ENCODE measurements around the gene ALKBH4.
"Not testable (repeated sequence)": the region's sequence is repeated elsewhere in the genome, so short reads cannot be mapped to it uniquely, and the experiment has no call there.

The ALKBH4 gene

GRCh38 chr7:102457352-102457924 lies 7.2 kb downstream of the ALKBH4 start:
- FAIRE-seq = no peak
- no peak for DNase-seq (ENCODE audit: insufficient read length, low spot score)

DNA sequence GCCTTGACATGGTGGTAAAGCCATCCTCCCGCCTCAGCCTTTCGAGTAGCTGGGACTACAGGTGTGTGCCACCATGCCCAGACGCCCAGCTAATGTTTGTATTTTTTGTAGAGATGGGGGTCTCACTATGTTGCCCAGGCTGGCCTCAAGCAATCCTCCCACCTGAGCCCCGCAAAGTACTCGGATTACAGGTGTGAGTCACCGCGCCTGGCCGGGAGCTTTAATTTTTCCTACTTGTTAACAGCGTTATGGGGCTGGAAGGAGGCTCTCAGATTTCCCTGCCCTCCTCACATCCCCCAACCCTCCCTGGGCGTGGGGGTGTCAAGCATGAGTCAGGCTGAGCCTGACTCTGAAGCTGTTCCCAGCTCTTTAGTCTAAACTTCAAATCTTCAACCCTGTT lies 8.3 kb downstream of the ALKBH4 start:
- no peak for FAIRE-seq
- DNase-seq (ENCODE audit: insufficient read length, low spot score) = no peak

GRCh38 chr7:102455596-102455995 lies 9.1 kb downstream of the ALKBH4 start:
- FAIRE-seq = no peak
- no peak for DNase-seq (ENCODE audit: insufficient read length, low spot score)

DNA sequence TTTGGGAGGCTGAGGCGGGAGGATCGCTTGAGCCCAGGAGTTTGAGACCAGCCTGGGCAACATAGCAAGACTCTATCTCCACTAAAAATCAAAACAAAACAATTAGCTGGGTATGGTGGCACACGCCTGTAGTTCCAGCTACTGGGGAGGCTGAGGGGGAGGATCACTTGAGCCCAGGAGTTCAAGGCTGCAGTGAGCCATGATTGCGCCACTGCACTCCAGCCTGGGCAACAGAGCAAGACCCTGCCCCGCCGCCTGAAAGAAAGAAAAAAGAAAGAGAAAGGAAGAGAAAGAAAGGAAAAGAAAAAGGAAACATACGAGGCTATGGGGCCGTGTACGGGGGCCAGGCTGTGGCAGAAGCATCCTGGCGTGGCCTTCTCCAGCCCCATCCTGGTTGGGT lies 9.7 kb downstream of the ALKBH4 start:
- not testable (repeated sequence) for FAIRE-seq; DNase-seq (ENCODE audit: insufficient read length, low spot score)

GRCh38 chr7:102454468-102454867 lies 10.2 kb downstream of the ALKBH4 start:
- no peak for FAIRE-seq
- DNase-seq (ENCODE audit: insufficient read length, low spot score) = no peak

DNA sequence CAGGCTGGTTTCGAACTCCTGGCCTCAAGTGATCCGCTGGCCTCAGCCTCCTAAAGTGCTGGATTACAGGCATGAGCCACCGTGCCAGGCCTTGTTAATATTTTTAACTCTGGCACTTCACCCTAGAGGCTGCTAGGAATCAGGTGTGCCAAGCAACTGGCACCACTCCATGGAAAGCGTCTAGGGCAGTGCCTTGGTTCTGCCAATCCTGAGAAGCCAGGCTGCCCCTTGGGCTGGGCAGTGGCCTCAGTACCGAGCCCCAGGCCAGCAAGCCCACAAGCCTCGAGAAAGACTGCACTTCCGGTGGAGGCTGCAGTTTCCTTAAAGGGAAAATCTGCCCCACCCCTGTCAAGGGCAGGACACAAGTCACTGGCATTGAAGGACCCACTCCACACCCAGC lies 11.3 kb downstream of the ALKBH4 start:
- FAIRE-seq (no peak), DNase-seq (ENCODE audit: insufficient read length, low spot score) (no peak)

DNA sequence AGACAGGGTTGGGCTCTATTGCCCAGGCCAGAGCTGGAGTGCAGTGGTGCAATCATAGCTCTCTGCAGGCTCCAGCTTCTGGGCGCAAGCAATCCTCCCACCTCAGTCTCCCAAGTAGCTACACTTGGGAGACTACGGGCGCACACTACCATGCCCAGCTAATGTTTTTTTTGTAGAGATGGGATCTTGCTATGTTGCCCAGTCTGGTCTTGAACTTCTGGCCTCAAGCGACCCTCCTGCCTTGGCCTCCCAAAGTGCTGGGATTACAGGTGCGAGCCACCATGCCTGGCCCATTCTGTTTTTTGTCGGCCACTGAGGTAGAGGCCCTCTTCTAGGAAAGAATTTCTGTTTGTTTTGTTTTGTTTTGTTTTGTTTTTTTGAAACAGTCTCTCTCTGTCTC lies 12.2 kb downstream of the ALKBH4 start:
- FAIRE-seq (no peak), DNase-seq (ENCODE audit: insufficient read length, low spot score) (no peak)

- FAIRE-seq = no peak
- no peak for DNase-seq (ENCODE audit: insufficient read length, low spot score)
These were observed 13.2 kb downstream of the ALKBH4 start for GRCh38 chr7:102451371-102452054.

DNA sequence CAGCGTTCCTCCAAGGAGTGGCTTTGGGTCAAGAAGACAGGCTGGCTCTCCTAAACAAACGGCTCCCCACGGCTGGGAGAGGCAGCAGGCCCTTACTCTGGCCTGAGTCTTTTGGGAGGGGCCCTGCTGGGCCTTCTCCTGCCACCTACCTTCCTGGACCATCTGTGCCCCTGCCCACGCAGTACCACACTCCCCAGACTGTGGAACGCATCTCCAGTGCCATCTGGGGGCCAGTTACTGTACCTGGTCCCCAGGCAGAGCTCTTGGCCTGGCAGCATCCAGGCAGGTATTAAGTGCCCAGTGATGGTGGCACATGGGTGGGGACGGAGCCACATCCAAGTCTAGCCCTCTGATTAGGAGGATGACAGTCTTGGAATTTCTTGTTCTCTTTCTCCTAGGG lies 14.4 kb downstream of the ALKBH4 start:
- DNase-seq (ENCODE audit: insufficient read length, low spot score) (no peak), FAIRE-seq (no peak)

DNA sequence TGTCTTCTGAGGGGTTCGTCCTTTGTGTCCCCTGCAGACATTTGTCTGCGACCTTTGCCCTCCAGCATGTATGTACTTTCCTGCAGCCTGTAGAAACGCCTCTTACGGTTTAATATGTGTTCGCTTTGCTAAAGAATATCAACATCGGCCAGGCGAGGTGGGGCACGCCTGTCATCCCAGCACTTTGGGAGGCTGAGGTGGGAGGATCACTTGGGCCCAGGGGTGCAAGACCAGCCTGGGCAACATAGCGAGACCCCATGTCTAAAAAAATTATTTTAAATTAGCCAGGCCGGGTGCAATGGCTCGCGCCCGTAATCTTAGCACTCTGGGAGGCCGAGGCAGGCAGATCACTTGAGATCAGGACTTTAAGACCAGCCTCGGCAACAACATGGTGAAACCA lies 15.5 kb downstream of the ALKBH4 start:
- FAIRE-seq (no peak), DNase-seq (ENCODE audit: insufficient read length, low spot score) (no peak)

GRCh38 chr7:102447311-102447710 lies 17.4 kb downstream of the ALKBH4 start:
- DNase-seq (ENCODE audit: insufficient read length, low spot score) (no peak), FAIRE-seq (no peak)

DNA sequence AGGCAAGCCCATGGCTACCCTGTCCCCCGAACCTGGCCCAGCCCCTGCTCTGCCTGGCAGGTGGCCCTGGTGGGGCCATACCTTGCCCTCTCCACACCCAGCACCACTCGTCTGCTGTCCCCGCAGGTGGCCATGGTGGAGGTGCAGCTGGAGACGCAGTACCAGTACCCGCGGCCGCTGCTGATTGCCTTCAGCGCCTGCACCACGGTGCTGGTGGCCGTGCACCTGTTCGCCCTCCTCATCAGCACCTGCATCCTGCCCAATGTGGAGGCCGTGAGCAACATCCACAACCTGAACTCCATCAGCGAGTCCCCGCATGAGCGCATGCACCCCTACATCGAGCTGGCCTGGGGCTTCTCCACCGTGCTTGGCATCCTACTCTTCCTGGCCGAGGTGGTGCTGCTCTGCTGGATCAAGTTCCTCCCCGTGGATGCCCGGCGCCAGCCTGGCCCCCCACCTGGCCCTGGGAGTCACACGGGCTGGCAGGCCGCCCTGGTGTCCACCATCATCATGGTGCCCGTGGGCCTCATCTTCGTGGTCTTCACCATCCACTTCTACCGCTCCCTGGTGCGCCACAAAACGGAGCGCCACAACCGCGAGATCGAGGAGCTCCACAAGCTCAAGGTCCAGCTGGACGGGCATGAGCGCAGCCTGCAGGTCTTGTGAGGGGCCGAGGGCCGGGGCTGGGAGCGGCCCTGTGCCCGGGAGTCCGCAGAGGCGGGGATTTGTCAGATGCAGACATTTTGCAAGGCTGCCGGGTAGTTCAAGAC lies 18.1 kb downstream of the ALKBH4 start:
- DNase-seq (ENCODE audit: insufficient read length, low spot score) = no peak
- FAIRE-seq = no peak

- DNase-seq (ENCODE audit: insufficient read length, low spot score) = no peak
- no peak for FAIRE-seq
These were observed 19.0 kb downstream of the ALKBH4 start for GRCh38 chr7:102445674-102446071.

GRCh38 chr7:102444961-102445673 lies 19.5 kb downstream of the ALKBH4 start:
- FAIRE-seq = no peak
- no peak for DNase-seq (ENCODE audit: insufficient read length, low spot score)

GRCh38 chr7:102439963-102440795 lies 24.5 kb downstream of the ALKBH4 start:
- no peak for FAIRE-seq
- DNase-seq (ENCODE audit: insufficient read length, low spot score) = peak; percentile 80

- DNase-seq (ENCODE audit: insufficient read length, low spot score) (no peak), FAIRE-seq (no peak)
These were observed 28.5 kb downstream of the ALKBH4 start for GRCh38 chr7:102436118-102436517.

GRCh38 chr7:102434039-102434486 lies 30.6 kb downstream of the ALKBH4 start:
- no peak for DNase-seq (ENCODE audit: insufficient read length, low spot score)
- no peak for FAIRE-seq

DNA sequence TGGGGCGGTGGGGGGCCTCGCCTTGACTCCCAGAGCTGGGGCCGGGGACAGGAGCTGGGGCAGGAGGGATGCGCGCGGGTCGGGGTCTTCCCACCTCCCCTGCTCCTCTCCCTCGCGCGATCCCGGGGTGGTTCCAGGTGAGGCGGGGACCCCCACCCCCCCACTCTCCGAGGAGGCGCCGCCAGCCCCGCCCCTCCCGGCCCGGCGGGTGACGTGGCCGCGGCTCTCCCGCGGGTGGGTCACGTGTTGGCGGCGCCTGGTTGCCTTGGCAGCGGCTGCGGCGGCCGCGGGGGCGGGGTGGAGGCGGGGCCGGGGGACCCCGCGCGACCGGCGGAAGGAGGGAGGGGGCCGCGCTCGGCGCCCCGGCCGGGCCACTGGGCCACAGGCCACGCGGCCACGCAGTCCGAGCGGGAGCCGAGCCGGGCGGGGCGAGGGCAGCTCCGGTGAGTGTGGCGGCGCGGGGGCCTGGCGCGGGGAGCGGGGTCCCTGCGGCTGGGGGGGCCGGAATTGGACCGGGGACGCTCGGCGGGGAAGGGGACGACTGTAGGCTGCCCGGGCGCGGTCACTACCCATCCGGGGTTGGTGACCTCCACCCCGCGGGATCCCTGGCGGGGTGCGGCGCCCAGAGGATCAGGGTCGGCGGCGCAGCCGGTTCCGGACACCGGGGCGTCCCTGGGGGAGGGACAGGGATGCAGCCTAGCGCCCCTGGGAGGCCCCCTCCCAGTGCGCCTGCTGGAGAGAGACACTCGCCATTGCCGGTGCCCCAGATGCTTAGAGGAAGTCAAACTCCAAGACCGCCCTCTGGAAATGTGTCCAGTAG lies 31.2 kb downstream of the ALKBH4 start, which contains the start of gene ORAI2:
ORAI2 (plus strand) TSS at position 357 of the 820 bp plus-strand sequence. CDS start 5,382 bp downstream, outside the sequence.
- peak; percentile 91 for FAIRE-seq
- peak; percentile 81 for DNase-seq (ENCODE audit: insufficient read length, low spot score)

- no peak for FAIRE-seq
- DNase-seq (ENCODE audit: insufficient read length, low spot score) = no peak
These were observed 32.0 kb downstream of the ALKBH4 start for GRCh38 chr7:102432442-102433218.
